WTC11 (cell line): ENCODE data around the gene PMS1. TPM values are rescaled to one million over a fixed set of nuclear protein-coding genes. Genes with fewer than 3 reads are reported as not detected.

Source experiments
- CREB1 ChIP-seq: sonication (generic); formaldehyde crosslinking; IDR thresholded peaks from 2 replicates; pipeline ENCODE4 v1.8.0; 2023; ENCODE audit warnings: mild to moderate bottlenecking, missing genetic modification reagents
- ELF4 ChIP-seq: sonication (generic); formaldehyde crosslinking; IDR thresholded peaks from 2 replicates; pipeline ENCODE4 v1.8.1; 2022; ENCODE audit warnings: low read depth, mild to moderate bottlenecking, moderate library complexity, missing genetic modification reagents
- FOXJ3 ChIP-seq: sonication (generic); formaldehyde crosslinking; IDR thresholded peaks from 2 replicates; pipeline ENCODE4 v1.9.0; 2021; ENCODE audit warnings: missing genetic modification reagents, mild to moderate bottlenecking, borderline replicate concordance
- FOXK1 ChIP-seq: sonication (generic); formaldehyde crosslinking; IDR thresholded peaks from 2 replicates; pipeline ENCODE4 v1.8.0; 2022; ENCODE audit warnings: mild to moderate bottlenecking, moderate library complexity, missing genetic modification reagents
- FOXP1 ChIP-seq: sonication (generic); formaldehyde crosslinking; IDR thresholded peaks from 2 replicates; pipeline ENCODE4 v1.8.0; 2022; ENCODE audit warnings: missing genetic modification reagents, mild to moderate bottlenecking, moderate library complexity, borderline replicate concordance
- IRF2 ChIP-seq: sonication (generic); formaldehyde crosslinking; IDR thresholded peaks from 2 replicates; pipeline ENCODE4 v1.8.0; 2022; ENCODE audit warnings: low read depth, missing genetic modification reagents, borderline replicate concordance
- MYBL2 ChIP-seq: sonication (generic); formaldehyde crosslinking; IDR thresholded peaks from 2 replicates; pipeline ENCODE4 v1.8.1; 2023; ENCODE audit warnings: mild to moderate bottlenecking, moderate library complexity, missing genetic modification reagents
- total RNA-seq: library from RNA; stranded (reverse); gene quantifications from 3 replicates; pipeline ENCODE4 v1.2.3, GENCODE V29; 2021
- TF ChIP-seq, protein P1 (sequence below): fragments of 250-450 bp; sonication (Bioruptor Pico); IDR thresholded peaks from 2 replicates; pipeline ENCODE4 v1.9.0; 2021; ENCODE audit warnings: mild to moderate bottlenecking
- TF ChIP-seq, protein P2 (sequence below): fragments of 200-600 bp; IDR thresholded peaks from 2 replicates; pipeline ENCODE4 v1.8.0; 2022; ENCODE audit warnings: antibody characterized with exemption
- TF ChIP-seq, protein P3 (sequence below): sonication (generic); formaldehyde crosslinking; conservative IDR thresholded peaks from 2 replicates; pipeline ENCODE4 v1.8.1; 2022; ENCODE audit warnings: mild to moderate bottlenecking, missing genetic modification reagents
- TF ChIP-seq, protein P4 (sequence below): sonication (generic); formaldehyde crosslinking; IDR thresholded peaks from 2 replicates; pipeline ENCODE4 v1.8.0; 2022; ENCODE audit warnings: mild to moderate bottlenecking, missing genetic modification reagents
- TF ChIP-seq, protein P5 (sequence below): sonication (generic); formaldehyde crosslinking; IDR thresholded peaks from 2 replicates; pipeline ENCODE4 v1.8.0; 2023; ENCODE audit warnings: missing genetic modification reagents, mild to moderate bottlenecking, borderline replicate concordance
- TF ChIP-seq, protein P6 (sequence below): sonication (generic); formaldehyde crosslinking; IDR thresholded peaks from 2 replicates; pipeline ENCODE4 v1.8.1; 2023; ENCODE audit warnings: mild to moderate bottlenecking, moderate library complexity, missing genetic modification reagents
- TF ChIP-seq, protein P7 (sequence below): sonication (generic); formaldehyde crosslinking; IDR thresholded peaks from 2 replicates; pipeline ENCODE4 v1.8.1; 2023; ENCODE audit warnings: mild to moderate bottlenecking, missing genetic modification reagents, moderate library complexity
- TF ChIP-seq, protein P8 (sequence below): sonication (generic); formaldehyde crosslinking; IDR thresholded peaks from 2 replicates; pipeline ENCODE4 v1.8.0; 2022; ENCODE audit warnings: mild to moderate bottlenecking, missing genetic modification reagents
- TF ChIP-seq, protein P9 (sequence below): sonication (generic); formaldehyde crosslinking; IDR thresholded peaks from 2 replicates; pipeline ENCODE4 v1.8.1; 2022; ENCODE audit warnings: mild to moderate bottlenecking, missing genetic modification reagents, moderate library complexity, borderline replicate concordance
- TF ChIP-seq, protein P10 (sequence below): fragments of 250-450 bp; sonication (Bioruptor Pico); IDR thresholded peaks from 2 replicates; pipeline ENCODE4 v2.1.2; 2022; ENCODE audit warnings: mild to moderate bottlenecking, moderate library complexity

The PMS1 gene
- total RNA-seq, 1 experiment from 2014 or later, result 49.8 TPM

DNA sequence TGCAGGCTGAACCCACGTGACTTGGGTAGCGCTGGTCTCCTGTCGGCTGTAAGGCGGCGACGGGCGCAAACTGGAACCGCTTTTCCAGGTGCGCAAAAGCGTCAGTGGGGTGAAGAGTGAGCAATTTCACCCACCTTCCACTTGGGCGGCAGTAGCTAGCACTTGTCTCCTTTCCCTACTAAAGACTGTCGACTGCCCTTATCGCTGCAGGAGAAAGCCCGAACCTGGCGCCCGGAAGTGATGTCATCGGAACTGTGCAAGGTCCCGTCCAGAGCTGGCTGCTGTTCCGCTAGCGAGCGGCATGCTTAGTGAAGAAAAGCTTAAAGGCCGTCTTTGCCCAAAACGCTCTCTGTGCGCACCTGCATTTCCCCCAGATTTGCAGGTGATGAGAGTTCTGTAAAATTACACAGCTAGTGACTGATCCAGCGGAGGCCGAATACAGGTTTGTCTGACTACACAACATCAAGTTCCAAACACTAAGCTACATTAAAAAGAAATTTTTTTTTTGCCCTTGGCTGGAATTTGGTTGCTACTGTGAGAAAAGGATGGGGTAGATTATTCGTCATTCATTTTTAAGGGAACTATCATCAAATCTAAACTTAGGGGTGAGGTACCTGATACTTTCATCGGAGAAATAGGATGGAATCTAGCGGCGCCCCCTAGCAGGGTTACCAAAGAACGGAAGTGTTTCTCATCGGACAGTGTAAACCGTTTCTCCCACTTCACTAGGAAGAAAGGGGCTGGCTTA is 21.5 kb upstream of the PMS1 start, which contains the start of gene OSGEPL1 (continued):
- TF ChIP-seq, protein P1, sequence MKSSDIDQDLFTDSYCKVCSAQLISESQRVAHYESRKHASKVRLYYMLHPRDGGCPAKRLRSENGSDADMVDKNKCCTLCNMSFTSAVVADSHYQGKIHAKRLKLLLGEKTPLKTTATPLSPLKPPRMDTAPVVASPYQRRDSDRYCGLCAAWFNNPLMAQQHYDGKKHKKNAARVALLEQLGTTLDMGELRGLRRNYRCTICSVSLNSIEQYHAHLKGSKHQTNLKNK (CRISPR knock-in tag), result no peak
- TF ChIP-seq, protein P2, sequence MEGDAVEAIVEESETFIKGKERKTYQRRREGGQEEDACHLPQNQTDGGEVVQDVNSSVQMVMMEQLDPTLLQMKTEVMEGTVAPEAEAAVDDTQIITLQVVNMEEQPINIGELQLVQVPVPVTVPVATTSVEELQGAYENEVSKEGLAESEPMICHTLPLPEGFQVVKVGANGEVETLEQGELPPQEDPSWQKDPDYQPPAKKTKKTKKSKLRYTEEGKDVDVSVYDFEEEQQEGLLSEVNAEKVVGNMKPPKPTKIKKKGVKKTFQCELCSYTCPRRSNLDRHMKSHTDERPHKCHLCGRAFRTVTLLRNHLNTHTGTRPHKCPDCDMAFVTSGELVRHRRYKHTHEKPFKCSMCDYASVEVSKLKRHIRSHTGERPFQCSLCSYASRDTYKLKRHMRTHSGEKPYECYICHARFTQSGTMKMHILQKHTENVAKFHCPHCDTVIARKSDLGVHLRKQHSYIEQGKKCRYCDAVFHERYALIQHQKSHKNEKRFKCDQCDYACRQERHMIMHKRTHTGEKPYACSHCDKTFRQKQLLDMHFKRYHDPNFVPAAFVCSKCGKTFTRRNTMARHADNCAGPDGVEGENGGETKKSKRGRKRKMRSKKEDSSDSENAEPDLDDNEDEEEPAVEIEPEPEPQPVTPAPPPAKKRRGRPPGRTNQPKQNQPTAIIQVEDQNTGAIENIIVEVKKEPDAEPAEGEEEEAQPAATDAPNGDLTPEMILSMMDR, result peak; percentile 20; the same call in 1 of the 2 replicates
- TF ChIP-seq, protein P3, sequence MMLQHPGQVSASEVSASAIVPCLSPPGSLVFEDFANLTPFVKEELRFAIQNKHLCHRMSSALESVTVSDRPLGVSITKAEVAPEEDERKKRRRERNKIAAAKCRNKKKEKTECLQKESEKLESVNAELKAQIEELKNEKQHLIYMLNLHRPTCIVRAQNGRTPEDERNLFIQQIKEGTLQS, result no peak
- TF ChIP-seq, protein P4, sequence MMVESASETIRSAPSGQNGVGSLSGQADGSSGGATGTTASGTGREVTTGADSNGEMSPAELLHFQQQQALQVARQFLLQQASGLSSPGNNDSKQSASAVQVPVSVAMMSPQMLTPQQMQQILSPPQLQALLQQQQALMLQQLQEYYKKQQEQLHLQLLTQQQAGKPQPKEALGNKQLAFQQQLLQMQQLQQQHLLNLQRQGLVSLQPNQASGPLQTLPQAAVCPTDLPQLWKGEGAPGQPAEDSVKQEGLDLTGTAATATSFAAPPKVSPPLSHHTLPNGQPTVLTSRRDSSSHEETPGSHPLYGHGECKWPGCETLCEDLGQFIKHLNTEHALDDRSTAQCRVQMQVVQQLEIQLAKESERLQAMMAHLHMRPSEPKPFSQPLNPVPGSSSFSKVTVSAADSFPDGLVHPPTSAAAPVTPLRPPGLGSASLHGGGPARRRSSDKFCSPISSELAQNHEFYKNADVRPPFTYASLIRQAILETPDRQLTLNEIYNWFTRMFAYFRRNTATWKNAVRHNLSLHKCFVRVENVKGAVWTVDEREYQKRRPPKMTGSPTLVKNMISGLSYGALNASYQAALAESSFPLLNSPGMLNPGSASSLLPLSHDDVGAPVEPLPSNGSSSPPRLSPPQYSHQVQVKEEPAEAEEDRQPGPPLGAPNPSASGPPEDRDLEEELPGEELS (CRISPR knock-in tag), result peak; percentile 63; the same call in 1 of the 2 replicates
- TF ChIP-seq IRF2 (CRISPR knock-in tag), result no peak
- TF ChIP-seq CREB1 (CRISPR knock-in tag), result 0 out of 2 replicates have a peak, but pooled peaks have one; percentile 32
- TF ChIP-seq, protein P5, sequence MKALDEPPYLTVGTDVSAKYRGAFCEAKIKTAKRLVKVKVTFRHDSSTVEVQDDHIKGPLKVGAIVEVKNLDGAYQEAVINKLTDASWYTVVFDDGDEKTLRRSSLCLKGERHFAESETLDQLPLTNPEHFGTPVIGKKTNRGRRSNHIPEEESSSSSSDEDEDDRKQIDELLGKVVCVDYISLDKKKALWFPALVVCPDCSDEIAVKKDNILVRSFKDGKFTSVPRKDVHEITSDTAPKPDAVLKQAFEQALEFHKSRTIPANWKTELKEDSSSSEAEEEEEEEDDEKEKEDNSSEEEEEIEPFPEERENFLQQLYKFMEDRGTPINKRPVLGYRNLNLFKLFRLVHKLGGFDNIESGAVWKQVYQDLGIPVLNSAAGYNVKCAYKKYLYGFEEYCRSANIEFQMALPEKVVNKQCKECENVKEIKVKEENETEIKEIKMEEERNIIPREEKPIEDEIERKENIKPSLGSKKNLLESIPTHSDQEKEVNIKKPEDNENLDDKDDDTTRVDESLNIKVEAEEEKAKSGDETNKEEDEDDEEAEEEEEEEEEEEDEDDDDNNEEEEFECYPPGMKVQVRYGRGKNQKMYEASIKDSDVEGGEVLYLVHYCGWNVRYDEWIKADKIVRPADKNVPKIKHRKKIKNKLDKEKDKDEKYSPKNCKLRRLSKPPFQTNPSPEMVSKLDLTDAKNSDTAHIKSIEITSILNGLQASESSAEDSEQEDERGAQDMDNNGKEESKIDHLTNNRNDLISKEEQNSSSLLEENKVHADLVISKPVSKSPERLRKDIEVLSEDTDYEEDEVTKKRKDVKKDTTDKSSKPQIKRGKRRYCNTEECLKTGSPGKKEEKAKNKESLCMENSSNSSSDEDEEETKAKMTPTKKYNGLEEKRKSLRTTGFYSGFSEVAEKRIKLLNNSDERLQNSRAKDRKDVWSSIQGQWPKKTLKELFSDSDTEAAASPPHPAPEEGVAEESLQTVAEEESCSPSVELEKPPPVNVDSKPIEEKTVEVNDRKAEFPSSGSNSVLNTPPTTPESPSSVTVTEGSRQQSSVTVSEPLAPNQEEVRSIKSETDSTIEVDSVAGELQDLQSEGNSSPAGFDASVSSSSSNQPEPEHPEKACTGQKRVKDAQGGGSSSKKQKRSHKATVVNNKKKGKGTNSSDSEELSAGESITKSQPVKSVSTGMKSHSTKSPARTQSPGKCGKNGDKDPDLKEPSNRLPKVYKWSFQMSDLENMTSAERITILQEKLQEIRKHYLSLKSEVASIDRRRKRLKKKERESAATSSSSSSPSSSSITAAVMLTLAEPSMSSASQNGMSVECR (CRISPR knock-in tag), result 0 out of 2 replicates have a peak, but pooled peaks have one; percentile 29
- TF ChIP-seq, protein P6, sequence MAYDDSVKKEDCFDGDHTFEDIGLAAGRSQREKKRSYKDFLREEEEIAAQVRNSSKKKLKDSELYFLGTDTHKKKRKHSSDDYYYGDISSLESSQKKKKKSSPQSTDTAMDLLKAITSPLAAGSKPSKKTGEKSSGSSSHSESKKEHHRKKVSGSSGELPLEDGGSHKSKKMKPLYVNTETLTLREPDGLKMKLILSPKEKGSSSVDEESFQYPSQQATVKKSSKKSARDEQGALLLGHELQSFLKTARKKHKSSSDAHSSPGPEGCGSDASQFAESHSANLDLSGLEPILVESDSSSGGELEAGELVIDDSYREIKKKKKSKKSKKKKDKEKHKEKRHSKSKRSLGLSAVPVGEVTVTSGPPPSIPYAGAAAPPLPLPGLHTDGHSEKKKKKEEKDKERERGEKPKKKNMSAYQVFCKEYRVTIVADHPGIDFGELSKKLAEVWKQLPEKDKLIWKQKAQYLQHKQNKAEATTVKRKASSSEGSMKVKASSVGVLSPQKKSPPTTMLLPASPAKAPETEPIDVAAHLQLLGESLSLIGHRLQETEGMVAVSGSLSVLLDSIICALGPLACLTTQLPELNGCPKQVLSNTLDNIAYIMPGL, result peak; percentile 8; the same call in 1 of the 2 replicates
- no peak for TF ChIP-seq ELF4 (CRISPR knock-in tag)
- TF ChIP-seq FOXK1, result peak; percentile 81
- TF ChIP-seq, protein P7, sequence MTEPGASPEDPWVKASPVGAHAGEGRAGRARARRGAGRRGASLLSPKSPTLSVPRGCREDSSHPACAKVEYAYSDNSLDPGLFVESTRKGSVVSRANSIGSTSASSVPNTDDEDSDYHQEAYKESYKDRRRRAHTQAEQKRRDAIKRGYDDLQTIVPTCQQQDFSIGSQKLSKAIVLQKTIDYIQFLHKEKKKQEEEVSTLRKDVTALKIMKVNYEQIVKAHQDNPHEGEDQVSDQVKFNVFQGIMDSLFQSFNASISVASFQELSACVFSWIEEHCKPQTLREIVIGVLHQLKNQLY, result no peak
- 0 out of 2 replicates have a peak, but pooled peaks have one; percentile 56 for TF ChIP-seq MYBL2 (CRISPR knock-in tag)
- TF ChIP-seq, protein P8, sequence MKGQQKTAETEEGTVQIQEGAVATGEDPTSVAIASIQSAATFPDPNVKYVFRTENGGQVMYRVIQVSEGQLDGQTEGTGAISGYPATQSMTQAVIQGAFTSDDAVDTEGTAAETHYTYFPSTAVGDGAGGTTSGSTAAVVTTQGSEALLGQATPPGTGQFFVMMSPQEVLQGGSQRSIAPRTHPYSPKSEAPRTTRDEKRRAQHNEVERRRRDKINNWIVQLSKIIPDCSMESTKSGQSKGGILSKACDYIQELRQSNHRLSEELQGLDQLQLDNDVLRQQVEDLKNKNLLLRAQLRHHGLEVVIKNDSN (CRISPR knock-in tag), result peak; percentile 91
- TF ChIP-seq, protein P9, sequence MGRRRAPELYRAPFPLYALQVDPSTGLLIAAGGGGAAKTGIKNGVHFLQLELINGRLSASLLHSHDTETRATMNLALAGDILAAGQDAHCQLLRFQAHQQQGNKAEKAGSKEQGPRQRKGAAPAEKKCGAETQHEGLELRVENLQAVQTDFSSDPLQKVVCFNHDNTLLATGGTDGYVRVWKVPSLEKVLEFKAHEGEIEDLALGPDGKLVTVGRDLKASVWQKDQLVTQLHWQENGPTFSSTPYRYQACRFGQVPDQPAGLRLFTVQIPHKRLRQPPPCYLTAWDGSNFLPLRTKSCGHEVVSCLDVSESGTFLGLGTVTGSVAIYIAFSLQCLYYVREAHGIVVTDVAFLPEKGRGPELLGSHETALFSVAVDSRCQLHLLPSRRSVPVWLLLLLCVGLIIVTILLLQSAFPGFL, result no peak
- TF ChIP-seq, protein P10, sequence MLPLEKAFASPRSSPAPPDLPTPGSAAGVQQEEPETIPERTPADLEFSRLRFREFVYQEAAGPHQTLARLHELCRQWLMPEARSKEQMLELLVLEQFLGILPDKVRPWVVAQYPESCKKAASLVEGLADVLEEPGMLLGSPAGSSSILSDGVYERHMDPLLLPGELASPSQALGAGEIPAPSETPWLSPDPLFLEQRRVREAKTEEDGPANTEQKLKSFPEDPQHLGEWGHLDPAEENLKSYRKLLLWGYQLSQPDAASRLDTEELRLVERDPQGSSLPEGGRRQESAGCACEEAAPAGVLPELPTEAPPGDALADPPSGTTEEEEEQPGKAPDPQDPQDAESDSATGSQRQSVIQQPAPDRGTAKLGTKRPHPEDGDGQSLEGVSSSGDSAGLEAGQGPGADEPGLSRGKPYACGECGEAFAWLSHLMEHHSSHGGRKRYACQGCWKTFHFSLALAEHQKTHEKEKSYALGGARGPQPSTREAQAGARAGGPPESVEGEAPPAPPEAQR, result no peak
- TF ChIP-seq FOXP1 (CRISPR knock-in tag), result peak; percentile 25; the same call in 1 of the 2 replicates
- TF ChIP-seq FOXJ3 (CRISPR knock-in tag), result no peak
